Measurements from ENCODE around the gene DGCR6L.
"Not testable (repeated sequence)": the region's sequence is repeated elsewhere in the genome, so short reads cannot be mapped to it uniquely, and the experiment has no call there.

DNA sequence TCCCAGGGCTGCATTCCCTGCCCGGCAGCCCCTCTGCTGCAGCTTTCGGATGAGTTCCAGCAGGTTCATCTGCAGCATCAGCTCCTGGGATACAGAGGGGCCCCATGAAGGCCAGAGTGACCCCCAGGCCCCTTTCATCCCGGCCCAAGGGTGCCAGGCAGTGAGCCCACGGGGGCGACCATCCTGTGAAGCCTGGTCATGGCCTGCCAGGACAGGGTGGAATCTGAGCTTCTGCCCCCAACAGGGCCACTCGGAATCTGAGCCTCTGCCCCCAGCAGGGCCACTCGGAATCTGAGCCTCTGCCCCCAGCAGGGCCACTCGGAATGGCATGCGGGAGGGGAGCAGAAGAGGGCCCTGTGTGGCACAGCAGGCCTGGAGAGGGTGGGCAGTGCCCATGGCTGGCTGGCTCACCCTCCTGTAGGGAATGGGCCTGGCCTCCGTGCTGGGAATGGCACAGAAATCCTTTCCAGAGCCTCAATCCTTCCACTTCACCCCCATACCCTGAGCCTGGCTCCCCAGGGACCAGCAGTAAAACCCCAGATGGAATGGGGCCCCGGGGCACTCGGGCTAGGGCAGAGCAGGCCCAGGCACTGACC, 5.0 kb downstream of the DGCR6L start:
- TF ChIP-seq, protein P1, sequence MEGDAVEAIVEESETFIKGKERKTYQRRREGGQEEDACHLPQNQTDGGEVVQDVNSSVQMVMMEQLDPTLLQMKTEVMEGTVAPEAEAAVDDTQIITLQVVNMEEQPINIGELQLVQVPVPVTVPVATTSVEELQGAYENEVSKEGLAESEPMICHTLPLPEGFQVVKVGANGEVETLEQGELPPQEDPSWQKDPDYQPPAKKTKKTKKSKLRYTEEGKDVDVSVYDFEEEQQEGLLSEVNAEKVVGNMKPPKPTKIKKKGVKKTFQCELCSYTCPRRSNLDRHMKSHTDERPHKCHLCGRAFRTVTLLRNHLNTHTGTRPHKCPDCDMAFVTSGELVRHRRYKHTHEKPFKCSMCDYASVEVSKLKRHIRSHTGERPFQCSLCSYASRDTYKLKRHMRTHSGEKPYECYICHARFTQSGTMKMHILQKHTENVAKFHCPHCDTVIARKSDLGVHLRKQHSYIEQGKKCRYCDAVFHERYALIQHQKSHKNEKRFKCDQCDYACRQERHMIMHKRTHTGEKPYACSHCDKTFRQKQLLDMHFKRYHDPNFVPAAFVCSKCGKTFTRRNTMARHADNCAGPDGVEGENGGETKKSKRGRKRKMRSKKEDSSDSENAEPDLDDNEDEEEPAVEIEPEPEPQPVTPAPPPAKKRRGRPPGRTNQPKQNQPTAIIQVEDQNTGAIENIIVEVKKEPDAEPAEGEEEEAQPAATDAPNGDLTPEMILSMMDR (IDR thresholded peaks at IDR 0.05), result not testable (repeated sequence)
- TF ChIP-seq, protein P2, sequence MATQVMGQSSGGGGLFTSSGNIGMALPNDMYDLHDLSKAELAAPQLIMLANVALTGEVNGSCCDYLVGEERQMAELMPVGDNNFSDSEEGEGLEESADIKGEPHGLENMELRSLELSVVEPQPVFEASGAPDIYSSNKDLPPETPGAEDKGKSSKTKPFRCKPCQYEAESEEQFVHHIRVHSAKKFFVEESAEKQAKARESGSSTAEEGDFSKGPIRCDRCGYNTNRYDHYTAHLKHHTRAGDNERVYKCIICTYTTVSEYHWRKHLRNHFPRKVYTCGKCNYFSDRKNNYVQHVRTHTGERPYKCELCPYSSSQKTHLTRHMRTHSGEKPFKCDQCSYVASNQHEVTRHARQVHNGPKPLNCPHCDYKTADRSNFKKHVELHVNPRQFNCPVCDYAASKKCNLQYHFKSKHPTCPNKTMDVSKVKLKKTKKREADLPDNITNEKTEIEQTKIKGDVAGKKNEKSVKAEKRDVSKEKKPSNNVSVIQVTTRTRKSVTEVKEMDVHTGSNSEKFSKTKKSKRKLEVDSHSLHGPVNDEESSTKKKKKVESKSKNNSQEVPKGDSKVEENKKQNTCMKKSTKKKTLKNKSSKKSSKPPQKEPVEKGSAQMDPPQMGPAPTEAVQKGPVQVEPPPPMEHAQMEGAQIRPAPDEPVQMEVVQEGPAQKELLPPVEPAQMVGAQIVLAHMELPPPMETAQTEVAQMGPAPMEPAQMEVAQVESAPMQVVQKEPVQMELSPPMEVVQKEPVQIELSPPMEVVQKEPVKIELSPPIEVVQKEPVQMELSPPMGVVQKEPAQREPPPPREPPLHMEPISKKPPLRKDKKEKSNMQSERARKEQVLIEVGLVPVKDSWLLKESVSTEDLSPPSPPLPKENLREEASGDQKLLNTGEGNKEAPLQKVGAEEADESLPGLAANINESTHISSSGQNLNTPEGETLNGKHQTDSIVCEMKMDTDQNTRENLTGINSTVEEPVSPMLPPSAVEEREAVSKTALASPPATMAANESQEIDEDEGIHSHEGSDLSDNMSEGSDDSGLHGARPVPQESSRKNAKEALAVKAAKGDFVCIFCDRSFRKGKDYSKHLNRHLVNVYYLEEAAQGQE (IDR thresholded peaks at IDR 0.05), result not testable (repeated sequence)
- not testable (repeated sequence) for TF ChIP-seq EP300 (IDR thresholded peaks at IDR 0.05); CBX8 (IDR thresholded peaks at IDR 0.05); POLR2A (IDR thresholded peaks at IDR 0.05; ENCODE audit: low read length); JUN (IDR thresholded peaks at IDR 0.05); ESRRA (IDR thresholded peaks at IDR 0.05; ENCODE audit: borderline replicate concordance, low read length); RNF2 (IDR thresholded peaks at IDR 0.05; ENCODE audit: borderline replicate concordance, low read depth); HDAC2 (IDR thresholded peaks at IDR 0.05); MAZ (IDR thresholded peaks at IDR 0.05; ENCODE audit: borderline replicate concordance, low read depth, low read length); BHLHE40 (IDR thresholded peaks at IDR 0.05; ENCODE audit: low read depth, low read length); MYC (IDR thresholded peaks at IDR 0.05; ENCODE audit: borderline replicate concordance, low read length); HOXA7 (CRISPR knock-in tag; IDR thresholded peaks at IDR 0.05)
